Peyer's patch (tissue), 4 donors: ENCODE data around the gene ZC3H18. TPM values are rescaled to one million over a fixed set of nuclear protein-coding genes. Genes with fewer than 3 reads are reported as not detected.

Source experiments
- DNase-seq, 3 donors: peaks; one replicate each; pipeline ENCODE4 v3.0.0-alpha.2; 2017 to 2019
- H3K27ac ChIP-seq, 4 donors: fragments of 200-600 bp; sonication (generic); one replicate each; pipeline ENCODE4 v1.5.1; 2016 to 2019
- H3K27me3 ChIP-seq, 2 donors: fragments of 200-600 bp; sonication (generic); one replicate each; pipeline ENCODE4 v1.5.1; 2019
- H3K36me3 ChIP-seq, 3 donors: fragments of 200-600 bp; sonication (generic); one replicate each; pipeline ENCODE4 v1.5.1; 2016 to 2019
- H3K4me1 ChIP-seq, 4 donors: fragments of 200-600 bp; sonication (generic); one replicate each; pipeline ENCODE4 v1.5.1; 2016 to 2019
- H3K4me3 ChIP-seq, 4 donors: fragments of 200-600 bp; sonication (generic); 1 replicate in 3 of 4; 2 replicates in 1 of 4; pipeline ENCODE4 v1.5.1; 2016 to 2019; ENCODE audit warnings: mild to moderate bottlenecking in 1 of 4
- H3K9me3 ChIP-seq, 4 donors: fragments of 200-600 bp; sonication (generic); one replicate each; pipeline ENCODE4 v1.5.1; 2016 to 2019; ENCODE audit warnings: mild to moderate bottlenecking in 1 of 4
- POLR2A ChIP-seq, 2 donors: fragments of 450-650 bp; IDR thresholded peaks; one replicate each; pipeline ENCODE4 v1.5.1; 2017; ENCODE audit warnings: antibody characterized with exemption in 2 of 2, mild to moderate bottlenecking in 2 of 2, moderate library complexity in 2 of 2
- total RNA-seq, 4 donors: library from RNA; depleted of rRNA; stranded (reverse); fragments of >200 nt; gene quantifications; one replicate each; pipeline ENCODE4 v1.1.0, GENCODE V29; 2016
- TF ChIP-seq, protein P1 (sequence below), 6 experiments: fragments of 450-650 bp in 4 of 6; fragments of 200-600 bp in 2 of 6; sonication (generic) in 1 of 6; IDR thresholded peaks; one replicate each; pipeline ENCODE4 v1.5.1; 2017 to 2019; ENCODE audit warnings: antibody characterized with exemption in 6 of 6, mild to moderate bottlenecking in 3 of 6, moderate library complexity in 1 of 6

The ZC3H18 gene
- total RNA-seq, 4 donors from 2014 or later = 22.8 to 47.0 (median 32.9) TPM

- Histone ChIP-seq H3K4me3 (peak overlapping the region; percentile 41 to 61 (median 53)), H3K27me3 (no peaks in the 10 kb centered on the region)
These were observed 63.5 kb downstream of the ZC3H18 start for GRCh38 chr16:88633684-88634140.

GRCh38 chr16:88634141-88634993, 64.2 kb downstream of the ZC3H18 start:
- peak; percentile 69 to 93 (median 91) for DNase-seq
- Histone ChIP-seq H3K36me3 (peaks cover 0 to 32% (median 0%) of the 10 kb centered on the region in 3 donors), H3K27ac (peak overlapping the region; percentile 60 to 87 (median 74))

More at GRCh38 chr16:88633684-88634140, 63.5 kb downstream of the ZC3H18 start:
- Histone ChIP-seq H3K36me3 (peaks cover 0 to 39% (median 0%) of the 10 kb centered on the region in 3 donors), H3K9me3 (no peaks in the 10 kb centered on the region), H3K27ac (peak overlapping the region; percentile 60 to 87 (median 74)), H3K4me1 (peaks cover 0 to 37% (median 22%) of the 10 kb centered on the region in 4 donors)
- DNase-seq = peak in 2 of 3 donors; percentile 61 to 80
- TF ChIP-seq POLR2A (IDR thresholded peaks at IDR 0.05) = no peak
- TF ChIP-seq, protein P1, sequence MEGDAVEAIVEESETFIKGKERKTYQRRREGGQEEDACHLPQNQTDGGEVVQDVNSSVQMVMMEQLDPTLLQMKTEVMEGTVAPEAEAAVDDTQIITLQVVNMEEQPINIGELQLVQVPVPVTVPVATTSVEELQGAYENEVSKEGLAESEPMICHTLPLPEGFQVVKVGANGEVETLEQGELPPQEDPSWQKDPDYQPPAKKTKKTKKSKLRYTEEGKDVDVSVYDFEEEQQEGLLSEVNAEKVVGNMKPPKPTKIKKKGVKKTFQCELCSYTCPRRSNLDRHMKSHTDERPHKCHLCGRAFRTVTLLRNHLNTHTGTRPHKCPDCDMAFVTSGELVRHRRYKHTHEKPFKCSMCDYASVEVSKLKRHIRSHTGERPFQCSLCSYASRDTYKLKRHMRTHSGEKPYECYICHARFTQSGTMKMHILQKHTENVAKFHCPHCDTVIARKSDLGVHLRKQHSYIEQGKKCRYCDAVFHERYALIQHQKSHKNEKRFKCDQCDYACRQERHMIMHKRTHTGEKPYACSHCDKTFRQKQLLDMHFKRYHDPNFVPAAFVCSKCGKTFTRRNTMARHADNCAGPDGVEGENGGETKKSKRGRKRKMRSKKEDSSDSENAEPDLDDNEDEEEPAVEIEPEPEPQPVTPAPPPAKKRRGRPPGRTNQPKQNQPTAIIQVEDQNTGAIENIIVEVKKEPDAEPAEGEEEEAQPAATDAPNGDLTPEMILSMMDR (IDR thresholded peaks at IDR 0.05) = peak in 1 of 6 experiments; percentile 15

DNA sequence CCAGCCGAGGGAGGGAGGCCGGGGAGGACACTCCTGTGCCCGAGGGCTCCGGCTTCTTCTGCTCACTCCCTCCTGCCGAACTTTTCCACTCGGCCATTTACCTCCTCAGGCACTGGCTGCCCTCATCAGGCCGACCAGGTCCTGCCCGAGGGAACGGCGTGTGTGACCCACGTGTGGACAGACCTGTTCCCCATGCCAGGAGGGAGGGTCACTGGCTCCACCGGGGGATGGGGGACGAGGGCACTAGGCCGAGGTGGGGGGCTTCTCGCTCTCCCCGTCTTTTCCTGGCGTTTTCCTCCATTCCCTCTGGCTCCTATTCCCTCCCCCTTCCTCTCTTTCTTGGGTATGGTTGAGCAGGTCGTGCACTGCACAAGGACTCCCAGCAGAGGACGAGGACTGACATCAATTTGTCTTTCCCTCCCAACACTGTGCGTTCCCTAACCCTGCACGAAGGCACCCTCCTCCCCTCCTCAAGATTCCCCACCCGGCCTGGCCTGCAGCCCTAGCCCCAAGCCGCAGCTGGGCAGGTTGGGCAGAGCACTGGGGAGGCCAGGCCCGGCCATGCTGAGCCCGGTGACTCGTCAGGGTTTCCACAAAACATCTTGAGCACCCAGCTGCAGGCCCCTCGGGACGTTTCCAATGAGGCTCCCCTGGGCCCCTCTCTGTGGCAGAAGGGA, 64.9 kb downstream of the ZC3H18 start:
- TF ChIP-seq POLR2A (IDR thresholded peaks at IDR 0.05) = no peak
- TF ChIP-seq, protein P1 (IDR thresholded peaks at IDR 0.05) = no peak
- peak overlapping the region; percentile 60 to 87 (median 74) for H3K27ac ChIP-seq
- H3K27me3 ChIP-seq = no peaks in the 10 kb centered on the region

More at GRCh38 chr16:88634141-88634993, 64.2 kb downstream of the ZC3H18 start:
- TF ChIP-seq POLR2A (IDR thresholded peaks at IDR 0.05) = no peak
- TF ChIP-seq, protein P1 (IDR thresholded peaks at IDR 0.05) = no peak
- H3K27me3 ChIP-seq = no peaks in the 10 kb centered on the region
- peaks cover 0 to 44% (median 27%) of the 10 kb centered on the region in 4 donors for H3K4me1 ChIP-seq
- H3K9me3 ChIP-seq = no peaks in the 10 kb centered on the region
- peak overlapping the region; percentile 41 to 61 (median 53) for H3K4me3 ChIP-seq

DNA sequence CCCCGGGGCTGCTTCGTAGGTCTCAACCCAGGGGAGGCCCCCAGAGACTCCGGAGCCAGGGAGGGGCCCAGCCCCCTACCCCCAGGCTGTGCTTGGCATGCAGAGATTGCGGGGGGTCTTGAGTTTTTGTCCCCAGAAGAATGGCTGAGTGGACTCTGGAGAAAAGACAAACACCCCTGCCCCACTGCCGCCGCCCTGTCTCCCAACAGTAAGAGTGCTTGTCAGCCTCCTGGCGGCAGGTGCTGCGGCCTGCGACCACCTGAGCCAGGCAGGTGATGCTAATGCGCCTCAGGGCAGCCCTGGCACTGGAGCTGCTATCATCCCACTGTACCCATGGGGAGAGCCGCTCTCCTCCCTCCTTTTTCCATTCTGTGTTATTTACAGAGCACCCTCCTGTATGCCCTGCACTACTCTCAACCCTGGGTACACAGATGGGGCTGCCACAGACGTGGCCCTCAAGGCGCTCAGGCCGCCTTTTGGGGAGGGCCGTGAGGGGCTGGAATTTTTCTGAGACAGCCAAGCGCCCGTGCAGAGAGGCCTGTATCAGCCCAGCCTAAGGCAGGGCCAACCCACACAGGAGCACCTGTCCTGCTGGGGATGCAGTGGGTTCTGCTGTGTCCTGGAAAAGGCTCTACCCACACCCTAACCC, 65.6 kb downstream of the ZC3H18 start:
- H3K27me3 ChIP-seq = no peaks in the 10 kb centered on the region
- TF ChIP-seq, protein P1 (IDR thresholded peaks at IDR 0.05) = no peak
- no peak for TF ChIP-seq POLR2A (IDR thresholded peaks at IDR 0.05)

More for the DNA sequence above, 64.9 kb downstream of the ZC3H18 start:
- Histone ChIP-seq H3K4me1 (peaks cover 0 to 52% (median 27%) of the 10 kb centered on the region in 4 donors), H3K4me3 (peak overlapping the region; percentile 41 to 61 (median 53)), H3K9me3 (no peaks in the 10 kb centered on the region), H3K36me3 (peaks cover 0 to 25% (median 0%) of the 10 kb centered on the region in 3 donors)
- no peak for DNase-seq

More for the DNA sequence above, 65.6 kb downstream of the ZC3H18 start:
- Histone ChIP-seq H3K4me1 (peaks cover 0 to 58% (median 29%) of the 10 kb centered on the region in 4 donors), H3K9me3 (no peaks in the 10 kb centered on the region), H3K4me3 (no peak overlapping the region), H3K36me3 (peaks cover 0 to 18% (median 0%) of the 10 kb centered on the region in 3 donors), H3K27ac (peak overlapping the region in 1 of 4 donors; percentile 87)
- DNase-seq = peak in 1 of 3 donors; percentile 54
